NK-92 (cell line): ENCODE measurements around the gene POLK.
"Not testable (repeated sequence)": the region's sequence is repeated elsewhere in the genome, so short reads cannot be mapped to it uniquely, and the experiment has no call there.

ENCODE experiments used
- DNase-seq: peaks from one replicate; lab custom pipeline; 2025; ENCODE audit not compliant: unreplicated experiment; lab: John Stamatoyannopoulos, UW

POLK gene

GRCh38 chr5:75547812-75548211, 36.1 kb downstream of the POLK start:
- DNase-seq = no peak

DNA sequence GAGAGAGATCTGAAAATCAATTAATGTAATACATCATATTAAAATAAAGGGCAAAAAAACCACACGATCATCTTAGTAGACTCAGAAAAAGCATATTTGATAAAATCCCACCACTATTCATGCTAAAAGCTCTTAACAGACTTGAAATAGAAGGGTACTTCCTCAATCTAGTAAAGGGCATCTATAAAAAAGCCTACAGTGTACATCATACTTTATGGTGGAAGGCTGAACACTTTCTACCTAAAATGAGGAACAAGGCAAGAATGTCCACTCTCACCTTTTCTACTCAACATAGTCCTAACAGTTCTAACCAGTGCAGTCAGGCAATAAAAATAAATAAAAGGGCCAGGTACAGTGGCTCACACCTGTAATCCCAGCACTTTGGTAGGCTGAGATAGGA, 38.9 kb downstream of the POLK start:
- no peak for DNase-seq

GRCh38 chr5:75551471-75551870, 39.8 kb downstream of the POLK start:
- DNase-seq = no peak

- no peak for DNase-seq
Measured at GRCh38 chr5:75552764-75553163, 41.1 kb downstream of the POLK start.

DNA sequence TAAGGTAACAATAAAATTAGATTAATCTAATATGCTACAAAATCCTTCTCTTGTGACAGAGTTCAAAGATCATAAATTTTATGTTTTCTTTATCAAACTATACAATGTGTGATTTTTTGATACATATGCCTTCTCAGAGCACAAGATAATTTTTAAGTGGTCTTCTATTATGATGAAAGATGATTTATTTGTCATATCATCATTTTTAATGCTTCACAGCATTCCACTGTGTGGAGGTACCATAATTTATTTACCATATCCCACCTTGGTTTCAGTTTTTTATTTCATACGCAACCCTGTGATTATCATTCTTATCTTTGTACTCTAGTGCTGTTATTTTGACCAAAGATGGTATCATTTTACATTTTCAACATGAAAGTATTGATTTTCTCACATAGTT, 41.7 kb downstream of the POLK start:
- no peak for DNase-seq

GRCh38 chr5:75558221-75558620, 46.5 kb downstream of the POLK start:
- no peak for DNase-seq

DNA sequence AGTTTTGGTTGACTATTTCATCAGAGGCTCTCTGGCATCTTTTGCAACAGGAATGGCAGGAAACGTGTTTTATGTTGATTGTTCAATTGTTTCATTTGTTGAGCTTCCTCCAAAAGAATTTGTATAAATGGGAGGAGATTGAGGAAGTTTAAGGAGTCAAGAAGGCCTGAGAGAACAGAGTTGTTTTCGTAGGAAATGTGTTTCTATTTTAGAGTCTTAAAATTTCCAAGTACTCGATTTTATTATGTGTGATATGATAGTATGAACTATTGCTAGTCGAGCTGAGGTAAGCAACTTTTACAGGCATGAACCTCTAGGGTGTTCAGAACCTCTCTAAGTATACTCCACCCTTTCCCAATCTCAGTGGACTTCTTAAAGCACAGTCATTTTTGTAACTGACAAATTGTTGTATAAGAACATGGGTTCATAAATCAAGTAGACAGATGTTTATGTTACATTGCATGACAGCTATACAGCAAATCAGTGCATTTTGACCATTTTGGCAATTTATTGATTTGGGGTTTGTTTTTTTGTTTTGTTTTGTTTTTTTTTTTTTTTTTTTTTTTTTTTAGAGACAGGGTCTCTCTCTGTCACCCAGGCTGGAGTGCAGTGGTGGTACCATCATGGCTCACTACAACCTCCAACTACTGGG, 47.4 kb downstream of the POLK start:
- DNase-seq = no peak

GRCh38 chr5:75560655-75561054, 49.0 kb downstream of the POLK start:
- not testable (repeated sequence) for DNase-seq

GRCh38 chr5:75565991-75566709, 54.5 kb downstream of the POLK start:
- not testable (repeated sequence) for DNase-seq

DNA sequence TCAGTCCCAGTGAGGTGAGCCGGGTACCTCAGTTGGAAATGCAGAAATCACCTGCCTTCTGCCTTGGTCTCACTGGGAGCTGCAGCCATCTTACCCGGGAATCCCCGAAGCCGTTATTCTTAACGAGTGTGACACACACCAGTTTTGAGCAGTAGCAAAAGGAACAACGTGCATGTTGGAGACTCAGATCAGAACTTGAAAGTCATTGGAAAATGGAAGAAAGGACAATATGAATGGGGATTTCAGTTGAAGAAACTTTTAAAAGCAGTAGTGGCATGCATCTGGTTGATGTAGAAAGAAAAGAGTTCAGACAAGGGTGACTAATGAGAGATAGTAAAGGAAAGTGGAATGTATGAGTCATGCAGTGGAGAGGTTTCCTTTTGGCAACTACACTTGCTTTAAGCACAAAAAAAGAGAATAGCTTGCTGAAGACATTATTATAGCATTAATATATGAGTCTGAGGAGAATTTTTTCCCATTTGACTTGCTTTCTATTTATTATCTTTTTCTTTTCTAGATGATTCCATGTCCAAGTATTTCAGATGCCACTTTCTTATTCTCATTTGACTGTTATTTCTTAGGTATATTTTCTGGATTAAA, 55.1 kb downstream of the POLK start:
- no peak for DNase-seq

- DNase-seq = no peak
Measured at GRCh38 chr5:75567710-75568109, 56.0 kb downstream of the POLK start.

GRCh38 chr5:75568202-75568601, 56.5 kb downstream of the POLK start:
- DNase-seq = no peak

- DNase-seq = no peak
Measured at GRCh38 chr5:75571547-75571946, 59.9 kb downstream of the POLK start.

DNA sequence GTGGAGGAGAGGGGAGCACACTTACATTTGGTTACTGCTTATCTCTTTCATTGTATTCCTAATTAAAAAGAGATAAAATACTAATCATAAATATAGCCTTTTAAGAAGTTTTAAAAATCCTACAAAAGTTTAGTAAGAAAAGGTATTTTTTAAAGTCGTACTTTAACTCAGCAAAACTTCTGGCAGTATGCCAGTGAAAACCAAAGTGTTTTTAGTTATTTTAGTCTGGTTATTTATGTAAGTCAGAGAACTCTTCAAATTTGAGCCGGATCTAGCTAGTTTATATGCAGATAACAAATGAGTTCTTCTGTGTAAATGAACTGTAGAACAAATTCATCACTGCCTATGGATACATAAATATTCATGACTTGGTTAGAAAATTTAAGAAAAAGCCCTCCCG, 63.1 kb downstream of the POLK start:
- DNase-seq = no peak

DNA sequence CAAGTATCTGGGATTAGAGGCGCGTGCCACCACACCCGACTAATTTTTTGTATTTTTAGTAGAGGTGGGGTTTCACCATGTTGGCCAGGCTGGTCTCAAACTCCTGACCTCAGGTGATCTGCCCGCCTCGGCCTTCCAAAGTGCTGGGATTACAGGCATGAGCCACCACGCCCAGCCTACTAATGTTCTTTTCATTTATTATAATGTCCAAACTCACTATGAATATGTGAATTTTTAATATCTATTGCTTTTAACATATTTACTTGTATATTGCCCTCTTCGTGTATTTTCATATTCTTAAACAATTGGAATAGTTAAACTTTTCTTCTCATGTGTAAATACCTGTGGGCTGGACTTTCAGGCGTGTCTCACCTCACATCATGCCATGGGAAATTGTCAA, 66.6 kb downstream of the POLK start:
- DNase-seq = not testable (repeated sequence)

- DNase-seq = no peak
Measured at GRCh38 chr5:75584641-75585040, 73.0 kb downstream of the POLK start.

DNA sequence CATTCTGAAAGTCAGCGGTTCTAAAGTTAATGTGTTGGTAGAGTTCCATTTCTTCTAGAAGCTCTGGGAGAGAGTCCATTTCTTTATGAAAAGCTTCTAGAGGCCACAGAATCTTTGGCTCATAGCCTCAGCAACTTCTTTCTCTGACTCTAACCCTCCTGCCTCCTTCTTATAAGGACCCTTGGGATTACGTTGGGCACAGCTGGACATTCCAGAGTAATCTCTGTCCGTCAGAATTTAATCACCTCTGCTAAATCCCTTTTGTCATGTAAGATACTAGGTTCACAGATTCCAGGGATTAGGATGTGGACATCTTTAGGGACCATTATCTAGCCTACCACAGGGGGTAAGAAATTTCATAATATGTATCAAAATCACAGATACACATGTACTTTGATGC, 77.0 kb downstream of the POLK start:
- DNase-seq = no peak

DNA sequence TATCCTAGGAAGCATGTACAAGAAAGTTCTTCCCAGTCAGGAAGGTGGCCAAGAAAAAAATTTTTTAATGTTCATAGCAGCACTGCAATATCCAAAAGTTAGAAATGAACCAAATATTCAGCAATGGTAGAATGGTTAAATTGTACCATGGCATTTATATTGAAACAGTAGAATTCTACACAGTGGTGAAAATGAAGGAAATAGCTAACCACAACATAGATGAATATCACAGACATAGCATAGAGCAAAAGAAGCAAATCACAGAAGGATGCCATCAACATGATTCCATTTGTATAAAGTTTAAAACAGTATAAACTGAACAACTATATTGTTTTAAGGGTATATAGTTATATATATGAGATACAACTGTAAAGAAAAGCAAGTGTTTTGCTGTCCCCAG, 88.8 kb downstream of the POLK start:
- DNase-seq = no peak

- no peak for DNase-seq
Measured at GRCh38 chr5:75601567-75601966, 89.9 kb downstream of the POLK start.

- DNase-seq = no peak
Measured at GRCh38 chr5:75601996-75602395, 90.3 kb downstream of the POLK start.

DNA sequence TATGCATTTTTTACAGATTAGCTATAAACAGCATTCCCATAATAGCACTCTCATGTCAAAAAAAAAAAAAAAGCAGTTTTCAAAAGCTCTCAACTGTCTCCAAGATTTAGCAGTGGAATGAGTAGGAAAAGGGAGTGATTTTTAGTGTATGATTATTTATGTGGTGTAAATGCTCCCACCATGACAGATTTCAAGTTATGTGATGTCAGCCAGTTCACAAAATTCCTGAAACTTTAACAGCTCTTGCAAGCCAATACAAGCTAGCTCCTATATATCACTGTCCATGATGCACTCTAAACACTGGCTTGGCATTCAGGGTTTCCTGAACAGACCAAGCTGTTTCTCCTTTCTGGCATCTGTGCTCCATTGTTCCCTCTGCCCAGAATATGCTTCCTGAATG, 91.7 kb downstream of the POLK start:
- DNase-seq = no peak

DNA sequence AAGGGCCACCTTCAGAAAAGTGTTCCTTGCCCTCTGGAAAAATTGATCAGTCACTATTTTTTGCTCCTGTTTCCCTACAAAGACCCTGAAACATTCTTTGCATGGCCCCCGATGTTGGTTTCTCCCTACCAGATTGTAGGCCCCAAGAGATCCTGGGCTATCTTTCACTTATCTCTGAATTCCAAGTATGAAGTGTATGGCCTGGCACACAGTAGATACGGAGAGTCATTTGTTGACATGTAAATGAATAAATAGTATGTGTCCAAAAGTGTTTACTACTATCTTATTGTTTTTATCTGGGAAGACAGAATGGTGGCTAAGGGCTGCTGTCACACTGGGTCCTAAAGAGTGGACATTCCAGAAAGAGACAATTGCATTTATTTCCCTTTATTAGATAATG, 92.1 kb downstream of the POLK start:
- no peak for DNase-seq
